ENCODE results near the gene SLC9A3. TPM values are rescaled to one million over a fixed set of nuclear protein-coding genes. Genes with fewer than 3 reads are reported as not detected.

Gene SLC9A3
- total RNA-seq, 1 experiment from 2014 or later = 0.85 TPM

DNA sequence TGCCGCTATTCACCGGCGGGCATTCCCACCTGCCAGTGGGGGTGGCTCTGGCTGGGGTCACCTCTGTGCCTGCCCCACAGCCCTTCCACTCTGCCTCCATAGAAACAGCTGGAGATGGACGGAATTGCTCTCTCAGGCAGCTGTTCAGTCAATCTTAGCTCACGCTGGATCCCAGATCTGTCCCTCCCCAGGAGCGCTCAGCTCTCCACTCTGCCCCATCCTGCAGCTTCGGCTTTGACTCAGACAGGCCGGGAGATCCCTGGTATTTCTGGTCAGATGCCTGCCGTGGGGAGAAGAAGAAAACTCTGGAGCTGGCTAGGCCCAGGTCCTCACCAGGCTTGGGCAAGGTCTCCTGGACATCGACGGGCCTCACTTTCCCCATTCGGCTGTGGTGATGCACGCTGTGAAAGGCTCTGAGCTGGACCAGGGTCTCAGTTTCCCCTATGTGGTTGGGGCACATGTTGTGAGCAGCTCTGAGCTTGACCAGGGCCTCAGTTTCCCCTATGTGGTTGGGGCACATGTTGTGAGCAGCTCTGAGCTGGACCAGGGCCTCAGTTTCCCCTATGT, 7.6 kb upstream of the SLC9A3 start:
- H2BK120ac ChIP-seq (ENCODE audit: low read depth, low read length, poor library complexity, severe bottlenecking) = no peak overlapping the region
- H2AFZ ChIP-seq (ENCODE audit: low read length) = no peak overlapping the region
- no peak overlapping the region for H3K18ac ChIP-seq (ENCODE audit: insufficient read length, low read depth, low read length)
- H2AK5ac ChIP-seq (ENCODE audit: insufficient read length, low read length) = no peak overlapping the region
- H3K56ac ChIP-seq (ENCODE audit: insufficient read length, low read depth, low read length) = no peak overlapping the region
- H3K27ac ChIP-seq (ENCODE audit: insufficient read length, low read depth, low read length) = no peak overlapping the region
- no peak overlapping the region for H2BK20ac ChIP-seq (ENCODE audit: low read depth, low read length, poor library complexity, severe bottlenecking)
- no peak overlapping the region for H3K4me3 Mint-ChIP-seq
- no peak overlapping the region for H2BK5ac ChIP-seq (ENCODE audit: insufficient read length, low read length)
- no peak overlapping the region for H3T11ph ChIP-seq (ENCODE audit: low read length)
- H3K9me3 Mint-ChIP-seq = peaks cover 0 to 4% of the 10 kb centered on the region in 2 experiments; a peak in 2 of 5 replicates
- H3K27me3 ChIP-seq (ENCODE audit: insufficient read depth, low read length) = peaks cover 17% of the 10 kb centered on the region; the same call in 1 of the 2 replicates
- no peak overlapping the region for H3K27ac Mint-ChIP-seq
- no peaks in the 10 kb centered on the region for H3K23me2 ChIP-seq (ENCODE audit: insufficient read length, low read depth, low read length, poor library complexity, severe bottlenecking)
- H3K79me2 ChIP-seq (ENCODE audit: insufficient read depth, low read length) = no peaks in the 10 kb centered on the region
- no peak overlapping the region for H2BK12ac ChIP-seq (ENCODE audit: insufficient read length, low read depth, low read length)
- no peaks in the 10 kb centered on the region for H3K9me3 ChIP-seq (ENCODE audit: control insufficient read depth, low read depth, low read length)
- no peaks in the 10 kb centered on the region for H3K79me1 ChIP-seq (ENCODE audit: insufficient read depth, low read depth, low read length, poor library complexity, severe bottlenecking)
- H4K20me1 ChIP-seq (ENCODE audit: control insufficient read depth, insufficient read depth, insufficient read length) = peaks cover 3% of the 10 kb centered on the region
- H3K9ac ChIP-seq (ENCODE audit: extremely low read depth, insufficient read length, low read length) = no peak overlapping the region
- H3K23ac ChIP-seq (ENCODE audit: insufficient read length, low read depth, low read length) = no peak overlapping the region
- H3K4ac ChIP-seq (ENCODE audit: low read depth, low read length) = no peak overlapping the region
- H4K8ac ChIP-seq (replicated peaks; ENCODE audit: insufficient read length, low read depth, low read length) = no peak overlapping the region
- H3K4me1 Mint-ChIP-seq = peaks cover 5 to 11% of the 10 kb centered on the region in 2 experiments; a peak in 3 of 4 replicates
- H3K14ac ChIP-seq (ENCODE audit: insufficient read depth, low read length) = no peak overlapping the region
- no peaks in the 10 kb centered on the region for H3K4me1 ChIP-seq (ENCODE audit: insufficient read depth, low read length)
- peaks cover 64% of the 10 kb centered on the region for H3K27me3 Mint-ChIP-seq (ENCODE audit: low read depth)
- H4K5ac ChIP-seq (ENCODE audit: insufficient read length, low read depth, low read length) = no peak overlapping the region
- WGBS (ENCODE audit: extremely low coverage, insufficient read length, low lambda C conversion rate) = no CpG with 5 or more reads among the region's 13 CpGs
- DNase-seq = no peak
- no peak overlapping the region for H4K91ac ChIP-seq (ENCODE audit: insufficient read length, low read depth, low read length)
- no peaks in the 10 kb centered on the region for H3K36me3 Mint-ChIP-seq (ENCODE audit: insufficient read depth in 1 of 3, low read depth in 3 of 3)
- H2BK15ac ChIP-seq (ENCODE audit: low read depth, low read length) = no peak overlapping the region
- H3K4me2 ChIP-seq (ENCODE audit: insufficient read depth, insufficient read length, low read length) = no peak overlapping the region
- TF ChIP-seq, protein P1, sequence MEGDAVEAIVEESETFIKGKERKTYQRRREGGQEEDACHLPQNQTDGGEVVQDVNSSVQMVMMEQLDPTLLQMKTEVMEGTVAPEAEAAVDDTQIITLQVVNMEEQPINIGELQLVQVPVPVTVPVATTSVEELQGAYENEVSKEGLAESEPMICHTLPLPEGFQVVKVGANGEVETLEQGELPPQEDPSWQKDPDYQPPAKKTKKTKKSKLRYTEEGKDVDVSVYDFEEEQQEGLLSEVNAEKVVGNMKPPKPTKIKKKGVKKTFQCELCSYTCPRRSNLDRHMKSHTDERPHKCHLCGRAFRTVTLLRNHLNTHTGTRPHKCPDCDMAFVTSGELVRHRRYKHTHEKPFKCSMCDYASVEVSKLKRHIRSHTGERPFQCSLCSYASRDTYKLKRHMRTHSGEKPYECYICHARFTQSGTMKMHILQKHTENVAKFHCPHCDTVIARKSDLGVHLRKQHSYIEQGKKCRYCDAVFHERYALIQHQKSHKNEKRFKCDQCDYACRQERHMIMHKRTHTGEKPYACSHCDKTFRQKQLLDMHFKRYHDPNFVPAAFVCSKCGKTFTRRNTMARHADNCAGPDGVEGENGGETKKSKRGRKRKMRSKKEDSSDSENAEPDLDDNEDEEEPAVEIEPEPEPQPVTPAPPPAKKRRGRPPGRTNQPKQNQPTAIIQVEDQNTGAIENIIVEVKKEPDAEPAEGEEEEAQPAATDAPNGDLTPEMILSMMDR (conservative IDR thresholded peaks at IDR 0.05) = no peak

All from H9 (cell line).